GM20000 (cell line): ENCODE data around the gene AASDH.

Experiments
- DNase-seq: peaks from one replicate; pipeline ENCODE4 v3.0.0; 2012; ENCODE audit warnings: low spot score
- CTCF ChIP-seq: IDR thresholded peaks from 2 replicates; pipeline ENCODE4 v1.5.1; 2012; ENCODE audit warnings: mild to moderate bottlenecking, control low read depth; ENCODE audit errors: extremely low read depth, missing control alignments

AASDH gene

GRCh38 chr4:56389558-56389957 is 2.3 kb upstream of the AASDH start:
- no peak for DNase-seq
- no peak for TF ChIP-seq CTCF

GRCh38 chr4:56388306-56388705 is 1.0 kb upstream of the AASDH start:
- no peak for DNase-seq
- no peak for TF ChIP-seq CTCF

- DNase-seq = no peak
- TF ChIP-seq CTCF = no peak
These were observed 1.2 kb downstream of the AASDH start for GRCh38 chr4:56386091-56386490.

- no peak for DNase-seq
These were observed 11.8 kb downstream of the AASDH start for GRCh38 chr4:56375458-56375857.

GRCh38 chr4:56374956-56375355 is 12.3 kb downstream of the AASDH start:
- no peak for TF ChIP-seq CTCF
- DNase-seq = no peak

More at GRCh38 chr4:56375458-56375857, 11.8 kb downstream of the AASDH start:
- TF ChIP-seq CTCF = no peak

GRCh38 chr4:56372774-56373173 is 14.5 kb downstream of the AASDH start:
- no peak for DNase-seq
- TF ChIP-seq CTCF = no peak

- TF ChIP-seq CTCF = no peak
- no peak for DNase-seq
These were observed 15.7 kb downstream of the AASDH start for GRCh38 chr4:56371426-56372220.
